GM12872 (cell line): ENCODE results near the gene DPM1.

Source experiments
- CTCF ChIP-seq: IDR thresholded peaks from 3 replicates; pipeline ENCODE4 v1.5.1; 2011; ENCODE audit warnings: low read depth, mild to moderate bottlenecking, low read length, moderate library complexity; ENCODE audit not compliant: insufficient read depth

DPM1 gene

GRCh38 chr20:50904067-50904570 lies 54.2 kb downstream of the DPM1 start:
- TF ChIP-seq CTCF, result no peak

DNA sequence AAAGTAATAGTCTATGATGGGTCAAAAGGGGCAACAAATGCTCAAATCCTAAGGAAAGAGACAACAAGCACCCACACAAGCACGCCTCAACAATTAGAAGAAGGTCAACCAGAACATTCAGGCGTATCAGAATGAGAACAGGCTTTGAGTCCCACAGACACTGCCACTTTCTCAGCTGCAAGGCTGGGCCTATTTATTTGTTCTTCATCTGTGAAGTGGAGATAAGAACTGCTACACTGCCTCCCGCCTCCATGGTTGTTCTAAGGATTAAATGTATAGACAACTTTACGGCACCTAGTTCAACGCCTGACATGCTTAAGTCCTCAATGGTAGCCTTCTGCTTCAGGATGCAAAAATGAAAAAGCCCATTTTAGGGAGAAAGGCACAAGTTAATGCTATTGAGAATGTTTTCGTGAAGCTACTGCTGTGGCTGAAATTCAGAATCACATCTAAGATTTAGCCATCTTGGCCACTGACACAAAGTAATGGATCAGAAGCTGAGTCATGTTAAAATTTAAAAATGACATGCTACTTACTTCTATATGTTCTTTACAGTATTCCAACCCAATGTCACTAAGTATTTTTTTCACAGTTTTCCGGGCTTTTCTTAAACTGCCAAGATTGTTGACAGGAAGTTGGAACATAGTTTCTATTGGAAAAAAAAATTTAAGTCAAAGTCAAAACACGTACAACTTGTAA lies 54.8 kb downstream of the DPM1 start:
- TF ChIP-seq CTCF, result no peak

GRCh38 chr20:50901301-50901700 lies 57.0 kb downstream of the DPM1 start:
- no peak for TF ChIP-seq CTCF

GRCh38 chr20:50900261-50900660 lies 58.1 kb downstream of the DPM1 start:
- TF ChIP-seq CTCF, result no peak

DNA sequence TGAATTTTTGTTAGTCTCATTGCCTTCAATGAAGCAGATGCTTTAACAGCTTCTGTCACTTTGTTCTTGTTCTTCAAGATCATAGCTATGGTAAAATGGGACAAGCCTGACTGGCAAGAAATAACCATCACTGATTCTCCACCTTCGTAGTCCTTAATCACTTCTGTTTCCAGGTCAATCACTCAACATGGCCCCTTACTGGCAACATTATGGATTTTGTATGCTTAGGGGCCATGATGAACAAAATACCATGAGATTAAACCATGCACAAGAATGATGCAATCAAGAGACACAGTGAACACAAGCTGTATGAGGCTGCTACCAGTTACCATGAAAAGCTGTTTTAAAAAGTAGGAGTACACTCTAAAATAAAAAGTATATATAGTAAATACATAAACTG lies 59.9 kb downstream of the DPM1 start:
- no peak for TF ChIP-seq CTCF

DNA sequence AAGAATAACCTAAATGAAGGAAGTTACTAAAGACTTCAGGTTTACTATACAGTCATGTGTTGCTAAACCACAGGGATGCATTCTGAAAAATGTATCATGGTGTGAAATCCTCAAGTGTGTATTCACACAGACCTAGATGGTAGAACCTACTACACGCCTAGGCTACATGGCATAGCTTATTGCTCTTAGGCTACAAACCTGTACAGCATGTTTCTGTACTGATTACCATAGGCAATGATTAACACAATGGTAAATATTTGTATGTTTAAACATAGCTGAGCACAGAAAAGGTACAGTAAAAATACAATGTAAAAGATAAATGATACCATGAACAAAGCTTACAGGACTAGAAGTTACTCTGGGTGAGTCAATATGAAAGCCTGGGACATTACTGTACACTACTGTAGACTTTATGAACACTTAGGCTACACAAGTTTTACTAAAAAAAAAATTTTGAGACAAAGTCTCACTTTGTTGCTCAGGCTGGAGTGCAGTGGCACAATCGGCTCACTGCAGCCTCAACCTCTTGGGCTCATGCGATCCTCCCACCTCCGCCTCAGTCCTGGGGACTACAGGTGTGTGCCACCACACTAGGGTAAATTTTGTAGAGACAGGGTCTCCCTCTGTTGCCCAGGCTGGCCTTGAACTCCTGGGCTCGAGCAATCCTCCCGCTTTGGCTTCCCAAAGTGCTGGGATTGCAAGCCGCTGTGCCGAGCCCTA lies 63.1 kb downstream of the DPM1 start:
- TF ChIP-seq CTCF, result no peak

DNA sequence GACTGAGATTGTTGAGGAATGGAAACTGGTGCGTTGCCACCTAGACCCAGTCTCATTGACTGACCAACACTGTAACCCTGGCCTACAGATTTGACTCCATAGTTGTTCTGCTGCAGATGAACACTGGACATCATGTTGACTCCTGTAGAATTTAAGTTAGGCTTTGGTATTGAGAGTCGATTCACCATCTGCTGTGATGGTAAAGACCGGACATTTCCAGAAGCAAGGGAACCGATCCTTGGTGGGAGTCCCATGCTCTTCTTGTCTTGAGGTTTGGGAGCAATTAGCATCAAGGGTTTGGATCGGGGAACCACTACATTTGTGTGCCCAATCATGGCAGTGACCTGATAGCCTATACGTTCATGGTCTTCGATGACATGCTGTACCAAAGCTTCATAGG lies 64.7 kb downstream of the DPM1 start:
- no peak for TF ChIP-seq CTCF
